ENCODE measurements around the gene PON3. TPM values are rescaled to one million over a fixed set of nuclear protein-coding genes. Genes with fewer than 3 reads are reported as not detected.
"Not testable (repeated sequence)": the region's sequence is repeated elsewhere in the genome, so short reads cannot be mapped to it uniquely, and the experiment has no call there.

Gene PON3
- total RNA-seq, 4 donors from 2014 or later = 0.31 to 2.3 (median 0.59) TPM; not detected in 1

- Histone ChIP-seq H3K27ac (no peak overlapping the region), H3K4me1 (peaks cover 0 to 12% (median 3%) of the 10 kb centered on the region in 3 donors), H3K36me3 (no peaks in the 10 kb centered on the region), H3K9me3 (no peaks in the 10 kb centered on the region), H3K27me3 (peaks cover 31% of the 10 kb centered on the region), H3K4me3 (no peak overlapping the region)
- ATAC-seq = no peak
- no peak for TF ChIP-seq POLR2A (IDR thresholded peaks at IDR 0.05)
- TF ChIP-seq EP300 (IDR thresholded peaks at IDR 0.05) = no peak
- no peak for TF ChIP-seq CTCF (IDR thresholded peaks at IDR 0.05)
- TF ChIP-seq POLR2AphosphoS5 (IDR thresholded peaks at IDR 0.05) = no peak
- WGBS, 2 donors (ENCODE audit: low coverage in 1 of 2) = 70 to 90% methylated on average over 3 of the region's 3 CpGs
These were observed 1.8 kb downstream of the PON3 start for GRCh38 chr7:95394370-95394769.

- ATAC-seq = no peak
- Histone ChIP-seq H3K27ac (no peak overlapping the region), H3K36me3 (no peaks in the 10 kb centered on the region), H3K4me3 (no peak overlapping the region), H3K9me3 (peaks cover 0 to 8% (median 0%) of the 10 kb centered on the region in 3 donors), H3K27me3 (peaks cover 24% of the 10 kb centered on the region), H3K4me1 (peaks cover 0 to 10% (median 3%) of the 10 kb centered on the region in 3 donors)
- WGBS, 2 donors (ENCODE audit: low coverage in 1 of 2) = 78 to 85% methylated on average over 2 of the region's 2 CpGs
- TF ChIP-seq EP300 (IDR thresholded peaks at IDR 0.05) (no peak), POLR2AphosphoS5 (IDR thresholded peaks at IDR 0.05) (no peak), CTCF (IDR thresholded peaks at IDR 0.05) (no peak), POLR2A (IDR thresholded peaks at IDR 0.05) (no peak)
These were observed 4.4 kb downstream of the PON3 start for GRCh38 chr7:95391761-95392160.

GRCh38 chr7:95389516-95389915, 6.7 kb downstream of the PON3 start:
- 87 to 90% methylated on average over 4 to 7 of the region's 7 CpGs for WGBS, 2 donors (ENCODE audit: low coverage in 1 of 2)
- no peak for ATAC-seq
- Histone ChIP-seq H3K27ac (no peak overlapping the region), H3K4me3 (no peak overlapping the region), H3K4me1 (no peaks in the 10 kb centered on the region), H3K27me3 (peaks cover 8% of the 10 kb centered on the region), H3K36me3 (no peaks in the 10 kb centered on the region), H3K9me3 (peaks cover 0 to 8% (median 0%) of the 10 kb centered on the region in 3 donors)
- TF ChIP-seq POLR2A (IDR thresholded peaks at IDR 0.05) = no peak
- no peak for TF ChIP-seq POLR2AphosphoS5 (IDR thresholded peaks at IDR 0.05)
- TF ChIP-seq CTCF (IDR thresholded peaks at IDR 0.05) = no peak
- TF ChIP-seq EP300 (IDR thresholded peaks at IDR 0.05) = no peak

- H3K4me1 ChIP-seq, ATAC-seq, H3K27ac ChIP-seq, H3K36me3 ChIP-seq, H3K4me3 ChIP-seq, H3K27me3 ChIP-seq: not testable (repeated sequence)
- 90% methylated on average over 4 of the region's 10 CpGs; no CpG with 5 or more reads in 1 of the 2 donors for WGBS, 2 donors (ENCODE audit: low coverage in 1 of 2)
- peaks cover 0 to 26% (median 0%) of the 10 kb centered on the region in 3 donors for H3K9me3 ChIP-seq
These were observed 16.7 kb downstream of the PON3 start for GRCh38 chr7:95379457-95379856.

- H3K27ac ChIP-seq = no peak overlapping the region
- no peak for ATAC-seq
These were observed 19.4 kb downstream of the PON3 start for GRCh38 chr7:95376632-95377400.

More at GRCh38 chr7:95376632-95377400, 19.4 kb downstream of the PON3 start:
- Histone ChIP-seq H3K27me3 (no peaks in the 10 kb centered on the region), H3K9me3 (peaks cover 0 to 20% (median 0%) of the 10 kb centered on the region in 3 donors), H3K36me3 (peaks cover 0 to 9% of the 10 kb centered on the region in 2 donors), H3K4me1 (no peaks in the 10 kb centered on the region), H3K4me3 (no peak overlapping the region)
- 80 to 91% methylated on average over 5 to 10 of the region's 18 CpGs for WGBS, 2 donors (ENCODE audit: low coverage in 1 of 2)
- TF ChIP-seq POLR2AphosphoS5 (IDR thresholded peaks at IDR 0.05) (no peak), EP300 (IDR thresholded peaks at IDR 0.05) (no peak), POLR2A (IDR thresholded peaks at IDR 0.05) (no peak), CTCF (IDR thresholded peaks at IDR 0.05) (no peak)

Measured in gastroesophageal sphincter (tissue), 4 donors.